Suprapubic skin (tissue), 4 donors: ENCODE measurements around the gene HAS3.

Experiments used
- EP300 ChIP-seq: sonication (generic); formaldehyde crosslinking; IDR thresholded peaks from one replicate; pipeline ENCODE4 v1.6.1; 2017; ENCODE audit warnings: antibody characterized with exemption
- POLR2A ChIP-seq, 2 donors: fragments of 450-650 bp; IDR thresholded peaks; one replicate each; pipeline ENCODE4 v1.6.1; 2017; ENCODE audit warnings: antibody characterized with exemption in 2 of 2, mild to moderate bottlenecking in 2 of 2, moderate library complexity in 2 of 2
- POLR2AphosphoS5 ChIP-seq, 3 donors: sonication (generic); formaldehyde crosslinking; IDR thresholded peaks; one replicate each; pipeline ENCODE4 v1.6.1; 2017; ENCODE audit warnings: antibody characterized with exemption in 3 of 3
- TF ChIP-seq, protein P1 (sequence below), 2 donors: fragments of 200-600 bp in 1 of 2; fragments of 450-650 bp in 1 of 2; sonication (generic) in 1 of 2; IDR thresholded peaks; one replicate each; pipeline ENCODE4 v1.5.1; 2016 to 2019; ENCODE audit warnings: antibody characterized with exemption in 2 of 2, mild to moderate bottlenecking in 1 of 2, moderate library complexity in 1 of 2

DNA sequence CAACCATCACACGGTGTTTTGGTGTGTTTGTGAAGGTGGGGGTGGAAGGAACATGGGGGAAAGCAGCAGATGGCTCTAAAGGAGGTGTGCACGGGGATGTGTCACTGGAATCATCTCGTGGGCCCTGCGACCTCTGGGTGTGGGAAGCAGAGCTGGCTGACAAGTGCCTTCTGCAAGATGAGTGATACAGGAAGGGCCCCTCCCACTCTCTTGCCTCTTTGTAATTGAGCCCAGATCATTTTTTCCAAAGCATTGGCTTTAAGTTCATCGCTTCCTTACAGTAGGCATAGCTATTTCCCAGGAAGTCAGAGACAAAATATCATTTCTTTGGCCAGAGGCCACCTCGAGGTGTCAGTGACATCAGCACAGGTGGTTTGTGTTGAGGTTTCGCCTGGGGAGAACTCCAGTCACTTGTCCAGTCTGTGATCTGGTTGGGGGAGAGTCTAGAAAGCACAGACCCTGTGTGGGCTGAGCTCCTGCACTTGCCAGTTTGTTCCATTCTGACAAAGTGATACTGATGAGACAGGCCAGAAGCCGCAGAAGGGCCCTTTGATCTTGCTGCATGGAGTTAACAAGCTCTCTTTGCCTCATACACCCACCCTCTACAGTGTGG, 60.9 kb downstream of the HAS3 start:
- TF ChIP-seq, protein P1, sequence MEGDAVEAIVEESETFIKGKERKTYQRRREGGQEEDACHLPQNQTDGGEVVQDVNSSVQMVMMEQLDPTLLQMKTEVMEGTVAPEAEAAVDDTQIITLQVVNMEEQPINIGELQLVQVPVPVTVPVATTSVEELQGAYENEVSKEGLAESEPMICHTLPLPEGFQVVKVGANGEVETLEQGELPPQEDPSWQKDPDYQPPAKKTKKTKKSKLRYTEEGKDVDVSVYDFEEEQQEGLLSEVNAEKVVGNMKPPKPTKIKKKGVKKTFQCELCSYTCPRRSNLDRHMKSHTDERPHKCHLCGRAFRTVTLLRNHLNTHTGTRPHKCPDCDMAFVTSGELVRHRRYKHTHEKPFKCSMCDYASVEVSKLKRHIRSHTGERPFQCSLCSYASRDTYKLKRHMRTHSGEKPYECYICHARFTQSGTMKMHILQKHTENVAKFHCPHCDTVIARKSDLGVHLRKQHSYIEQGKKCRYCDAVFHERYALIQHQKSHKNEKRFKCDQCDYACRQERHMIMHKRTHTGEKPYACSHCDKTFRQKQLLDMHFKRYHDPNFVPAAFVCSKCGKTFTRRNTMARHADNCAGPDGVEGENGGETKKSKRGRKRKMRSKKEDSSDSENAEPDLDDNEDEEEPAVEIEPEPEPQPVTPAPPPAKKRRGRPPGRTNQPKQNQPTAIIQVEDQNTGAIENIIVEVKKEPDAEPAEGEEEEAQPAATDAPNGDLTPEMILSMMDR (IDR thresholded peaks at IDR 0.05), result no peak
- TF ChIP-seq EP300 (no peak), POLR2A (IDR thresholded peaks at IDR 0.05) (no peak), POLR2AphosphoS5 (IDR thresholded peaks at IDR 0.05) (no peak)
